Bronchial epithelial cell (primary cell): ENCODE measurements around the gene CACNA2D3. TPM values are rescaled to one million over a fixed set of nuclear protein-coding genes. Genes with fewer than 3 reads are reported as not detected.

Source experiments
- DNase-seq: peaks from one replicate; pipeline ENCODE4 v3.0.0-alpha.2; 2010; ENCODE audit warnings: low read depth
- FAIRE-seq: peaks from 2 replicates; lab custom pipeline; 2011; peaks lifted over from hg19 to GRCh38; lab: Jason Lieb, UNC
- H3K27me3 ChIP-seq: 2 replicates; pipeline ENCODE4 v1.5.1; 2011; ENCODE audit warnings: low read length; ENCODE audit not compliant: control insufficient read depth, insufficient read depth
- H3K36me3 ChIP-seq: 2 replicates; pipeline ENCODE4 v1.5.1; 2011; ENCODE audit warnings: low read length; ENCODE audit not compliant: control insufficient read depth, insufficient read depth
- H3K4me3 ChIP-seq: 2 replicates; pipeline ENCODE4 v1.5.1; 2011; ENCODE audit warnings: mild to moderate bottlenecking, low read depth, low read length, control low read depth
- CTCF ChIP-seq: IDR thresholded peaks from 2 replicates; pipeline ENCODE4 v1.5.1; 2011; ENCODE audit warnings: mild to moderate bottlenecking, moderate library complexity, low read length, control low read depth, inconsistent platforms; ENCODE audit not compliant: insufficient read depth, severe bottlenecking
- total RNA-seq: library from RNA; depleted of rRNA; stranded (reverse); fragments of >200 nt; gene quantifications from 2 replicates; pipeline ENCODE4 v1.2.1, GENCODE V29; 2014

Gene CACNA2D3
- total RNA-seq, 1 donor from 2014 or later = not detected

DNA sequence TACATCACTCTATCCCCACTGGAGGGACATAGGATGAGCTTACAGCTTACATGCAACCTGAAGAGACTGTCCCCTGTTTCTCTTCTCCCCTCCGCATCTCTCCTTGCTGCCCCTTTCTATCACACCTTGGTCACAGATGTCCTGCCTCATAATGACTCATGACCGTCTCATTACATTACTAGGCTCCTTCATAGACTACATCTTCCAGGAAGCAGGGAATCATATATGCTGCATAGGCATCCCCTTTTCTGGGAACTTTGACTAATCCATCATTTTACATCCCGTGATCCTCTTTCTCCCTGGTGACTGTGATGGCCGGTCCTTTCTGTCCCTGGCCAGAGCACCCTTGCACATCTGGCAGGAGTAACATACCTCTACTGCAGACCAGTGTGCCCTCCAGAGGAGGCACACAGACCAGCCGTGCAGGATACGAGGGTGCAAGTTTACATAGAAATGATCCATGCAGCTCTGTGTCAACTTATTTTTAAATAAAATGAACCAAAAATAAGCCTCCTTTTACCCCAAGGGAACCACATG lies 188.9 kb downstream of the CACNA2D3 start:
- Histone ChIP-seq H3K36me3 (no peaks in the 10 kb centered on the region), H3K27me3 (no peaks in the 10 kb centered on the region), H3K4me3 (no peak overlapping the region)
- FAIRE-seq = no peak
- no peak for DNase-seq
- no peak for TF ChIP-seq CTCF

DNA sequence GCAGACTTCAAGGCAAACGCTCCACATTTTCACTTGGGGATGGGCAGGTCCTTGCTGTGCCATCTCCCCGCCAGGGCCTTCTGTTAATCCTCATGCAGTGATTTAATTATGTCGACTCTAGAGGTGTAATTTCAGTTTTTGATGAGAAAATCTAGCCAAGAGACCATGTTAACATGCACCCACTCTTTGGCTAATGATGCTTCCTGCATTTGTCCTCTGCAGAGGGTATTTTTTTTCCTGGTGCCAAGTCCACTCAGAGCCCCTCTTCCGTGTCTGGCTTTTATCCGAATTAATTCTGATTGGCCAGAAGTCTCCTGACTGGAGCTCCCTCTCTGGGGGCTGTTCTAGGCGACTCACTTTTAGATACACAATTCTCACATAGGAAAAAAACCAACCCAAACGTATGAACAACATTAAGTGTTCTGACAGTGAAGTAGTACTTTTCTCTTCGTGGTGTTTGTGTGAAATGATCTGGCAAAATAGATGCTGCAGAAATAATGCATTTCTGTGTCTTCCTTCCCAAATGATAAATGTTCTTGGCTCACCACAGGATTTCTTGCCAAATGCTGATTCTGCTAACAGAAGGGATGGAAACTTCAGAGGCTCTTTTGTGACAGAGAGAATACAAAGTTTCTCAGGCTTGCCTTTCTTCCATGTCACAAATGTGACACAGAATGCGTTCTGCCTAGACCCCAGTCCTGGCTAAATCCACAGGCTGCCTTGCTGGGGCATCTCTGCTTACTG lies 190.0 kb downstream of the CACNA2D3 start:
- Histone ChIP-seq H3K36me3 (no peaks in the 10 kb centered on the region), H3K4me3 (no peak overlapping the region), H3K27me3 (no peaks in the 10 kb centered on the region)
- no peak for DNase-seq
- no peak for FAIRE-seq
- TF ChIP-seq CTCF = no peak

GRCh38 chr3:54313418-54313817 lies 191.1 kb downstream of the CACNA2D3 start:
- TF ChIP-seq CTCF = no peak
- Histone ChIP-seq H3K4me3 (no peak overlapping the region), H3K36me3 (no peaks in the 10 kb centered on the region), H3K27me3 (no peaks in the 10 kb centered on the region)
- DNase-seq (no peak), FAIRE-seq (no peak)

- TF ChIP-seq CTCF = no peak
- no peaks in the 10 kb centered on the region for H3K27me3 ChIP-seq
- DNase-seq (no peak), FAIRE-seq (no peak)
- H3K36me3 ChIP-seq = no peaks in the 10 kb centered on the region
- H3K4me3 ChIP-seq = no peak overlapping the region
These were observed 199.2 kb downstream of the CACNA2D3 start for GRCh38 chr3:54321520-54321919.

DNA sequence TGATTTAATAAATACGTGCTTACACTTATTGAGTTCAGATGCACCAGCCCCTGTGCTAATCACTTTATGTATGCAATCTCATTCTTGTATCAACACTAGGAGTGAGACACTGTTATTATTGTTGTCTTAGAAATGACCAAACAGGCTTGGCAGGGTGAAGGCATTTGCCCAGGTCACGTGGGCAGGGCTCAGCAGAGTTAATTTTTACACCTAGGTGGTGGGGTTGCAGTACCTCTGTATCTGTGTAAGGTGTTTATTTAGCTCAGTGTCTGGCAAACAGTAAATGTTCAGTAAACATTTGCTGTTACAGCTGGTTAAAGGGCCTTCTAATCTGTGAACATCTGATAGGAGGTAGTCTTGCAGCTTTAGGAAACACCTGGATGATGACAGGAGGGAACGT lies 200.0 kb downstream of the CACNA2D3 start:
- H3K27me3 ChIP-seq = no peaks in the 10 kb centered on the region
- no peak for TF ChIP-seq CTCF
- DNase-seq = peak; percentile 17
- H3K4me3 ChIP-seq = no peak overlapping the region
- no peak for FAIRE-seq
- no peaks in the 10 kb centered on the region for H3K36me3 ChIP-seq
